Measurements from ENCODE around the gene NUP43. TPM values are rescaled to one million over a fixed set of nuclear protein-coding genes. Genes with fewer than 3 reads are reported as not detected.

NUP43 gene
- total RNA-seq, 1 donor from 2014 or later = 23.9 TPM

DNA sequence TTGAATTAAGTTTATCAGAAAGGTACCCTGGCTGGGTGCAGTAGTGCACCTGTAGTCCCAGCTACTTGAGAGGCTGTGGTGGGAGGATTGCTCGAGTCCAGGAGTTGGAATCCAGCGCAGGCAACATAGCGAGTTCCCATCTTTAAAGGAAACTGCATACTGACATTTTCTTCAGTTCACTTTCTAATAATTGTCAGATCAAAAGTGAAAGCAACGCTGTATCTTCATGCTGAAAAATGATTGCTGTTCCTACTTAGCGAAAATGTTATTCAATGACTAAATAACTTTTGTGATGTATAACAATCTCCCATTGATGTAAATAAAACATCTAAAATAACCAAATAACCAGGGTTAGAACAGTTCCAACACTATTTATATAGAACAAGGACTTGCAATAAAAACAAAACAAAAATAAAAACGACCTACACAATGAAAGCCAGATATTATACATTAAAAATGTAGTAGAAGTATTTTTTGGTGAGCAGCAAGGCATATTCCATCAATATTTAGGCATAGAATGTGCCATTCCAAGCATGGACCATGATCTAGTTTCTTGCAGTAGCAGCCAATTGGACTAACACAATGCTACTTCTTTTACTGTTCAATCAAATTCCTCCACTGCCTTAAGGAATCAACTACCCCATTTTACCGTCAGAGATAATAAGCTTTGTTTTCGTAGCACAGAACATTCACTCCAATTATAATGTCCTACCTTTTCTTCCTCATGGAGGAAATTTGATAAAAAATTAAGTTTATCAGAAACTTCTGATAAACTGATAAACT lies 30.0 kb downstream of the NUP43 start:
- H3K36me3 ChIP-seq = no peaks in the 10 kb centered on the region
- TF ChIP-seq, protein P1, sequence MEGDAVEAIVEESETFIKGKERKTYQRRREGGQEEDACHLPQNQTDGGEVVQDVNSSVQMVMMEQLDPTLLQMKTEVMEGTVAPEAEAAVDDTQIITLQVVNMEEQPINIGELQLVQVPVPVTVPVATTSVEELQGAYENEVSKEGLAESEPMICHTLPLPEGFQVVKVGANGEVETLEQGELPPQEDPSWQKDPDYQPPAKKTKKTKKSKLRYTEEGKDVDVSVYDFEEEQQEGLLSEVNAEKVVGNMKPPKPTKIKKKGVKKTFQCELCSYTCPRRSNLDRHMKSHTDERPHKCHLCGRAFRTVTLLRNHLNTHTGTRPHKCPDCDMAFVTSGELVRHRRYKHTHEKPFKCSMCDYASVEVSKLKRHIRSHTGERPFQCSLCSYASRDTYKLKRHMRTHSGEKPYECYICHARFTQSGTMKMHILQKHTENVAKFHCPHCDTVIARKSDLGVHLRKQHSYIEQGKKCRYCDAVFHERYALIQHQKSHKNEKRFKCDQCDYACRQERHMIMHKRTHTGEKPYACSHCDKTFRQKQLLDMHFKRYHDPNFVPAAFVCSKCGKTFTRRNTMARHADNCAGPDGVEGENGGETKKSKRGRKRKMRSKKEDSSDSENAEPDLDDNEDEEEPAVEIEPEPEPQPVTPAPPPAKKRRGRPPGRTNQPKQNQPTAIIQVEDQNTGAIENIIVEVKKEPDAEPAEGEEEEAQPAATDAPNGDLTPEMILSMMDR (IDR thresholded peaks at IDR 0.05) = no peak
- H3K4me3 ChIP-seq = peak overlapping the region; percentile 98
- H3K9me3 ChIP-seq = no peaks in the 10 kb centered on the region
- no peak for ATAC-seq
- peak overlapping the region; percentile 100 for H3K27ac ChIP-seq
- no peaks in the 10 kb centered on the region for H3K27me3 ChIP-seq
- peaks cover 20% of the 10 kb centered on the region for H3K4me1 ChIP-seq
- DNase-seq = no peak
- intact Hi-C loops (cut with DNase I) = no loop called here

DNA sequence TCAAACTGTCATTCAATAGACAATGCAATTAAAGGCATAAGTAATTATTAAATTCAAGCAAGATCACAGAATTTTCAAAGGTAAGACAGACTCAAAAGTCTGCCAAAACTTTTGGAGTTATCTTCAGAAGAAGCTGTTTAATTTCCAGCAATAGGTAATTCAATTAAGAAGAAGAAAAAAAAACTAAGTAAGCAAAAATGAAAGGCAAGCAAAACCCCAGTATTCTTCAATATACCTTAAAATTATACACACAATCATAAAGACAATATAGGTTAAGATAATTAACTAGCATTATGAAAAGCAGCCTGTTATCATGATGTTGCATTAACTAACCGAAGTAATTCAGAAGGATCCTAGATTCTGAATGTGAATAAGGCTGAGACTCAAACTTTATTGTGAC lies 31.9 kb downstream of the NUP43 start:
- DNase-seq = no peak
- TF ChIP-seq, protein P1 (IDR thresholded peaks at IDR 0.05) = no peak
- H3K27ac ChIP-seq = no peak overlapping the region
- H3K36me3 ChIP-seq = no peaks in the 10 kb centered on the region
- H3K4me3 ChIP-seq = no peak overlapping the region
- H3K4me1 ChIP-seq = peaks cover 20% of the 10 kb centered on the region
- intact Hi-C loops (cut with DNase I) = no loop called here
- H3K27me3 ChIP-seq = no peaks in the 10 kb centered on the region
- no peaks in the 10 kb centered on the region for H3K9me3 ChIP-seq
- no peak for ATAC-seq

- Histone ChIP-seq H3K36me3 (peaks cover under 1% of the 10 kb centered on the region), H3K27me3 (no peaks in the 10 kb centered on the region), H3K4me3 (no peak overlapping the region), H3K27ac (no peak overlapping the region), H3K9me3 (no peaks in the 10 kb centered on the region), H3K4me1 (peaks cover 26% of the 10 kb centered on the region)
- TF ChIP-seq, protein P1 (IDR thresholded peaks at IDR 0.05) = no peak
- intact Hi-C loops (cut with DNase I) = no loop called here
- ATAC-seq (no peak), DNase-seq (no peak)
Measured at GRCh38 chr6:149711711-149712110, 34.6 kb downstream of the NUP43 start.

DNA sequence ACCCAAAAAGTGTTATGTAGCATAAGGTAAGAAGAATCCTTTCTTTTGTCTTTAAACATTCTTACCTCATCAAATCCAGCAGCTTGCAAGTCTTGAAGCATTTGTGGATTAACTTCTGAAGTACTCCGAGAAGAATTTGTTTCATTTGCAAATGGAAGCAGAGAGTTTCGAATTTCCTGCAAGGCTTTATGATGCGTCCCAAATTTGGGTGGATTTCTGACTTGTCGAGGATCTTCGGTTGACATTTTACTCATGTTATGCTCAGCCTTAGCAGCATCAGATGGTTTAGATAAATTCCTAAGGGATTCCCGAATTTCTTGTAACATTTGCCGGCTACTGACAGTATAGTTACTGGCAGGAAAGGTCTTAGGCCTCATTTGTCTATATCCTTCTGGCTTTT lies 44.6 kb downstream of the NUP43 start:
- TF ChIP-seq, protein P1 (IDR thresholded peaks at IDR 0.05) = no peak
- Histone ChIP-seq H3K4me1 (peaks cover 16% of the 10 kb centered on the region), H3K36me3 (peaks cover 27% of the 10 kb centered on the region), H3K27ac (no peak overlapping the region), H3K4me3 (no peak overlapping the region), H3K27me3 (no peaks in the 10 kb centered on the region), H3K9me3 (no peaks in the 10 kb centered on the region)
- no peak for DNase-seq
- ATAC-seq = no peak
- intact Hi-C loops (cut with DNase I) = no loop called here

DNA sequence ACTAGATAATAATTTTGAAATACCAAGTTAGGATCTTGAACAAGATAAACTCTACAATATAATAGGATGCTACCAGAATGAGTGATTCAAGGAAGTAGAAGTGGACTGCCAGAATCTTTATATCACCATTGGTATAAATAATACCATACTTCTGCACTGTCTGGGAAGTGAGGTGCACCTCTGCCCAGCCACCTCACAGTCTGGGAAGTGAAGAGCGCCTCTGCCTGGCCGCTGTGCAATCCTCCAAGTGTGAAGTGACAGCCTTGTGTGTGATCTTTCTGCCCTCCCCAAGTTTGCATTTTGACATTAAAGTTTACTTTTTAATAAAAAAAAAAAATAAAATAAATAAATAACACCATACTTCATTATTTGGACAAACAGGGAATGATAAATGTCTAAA lies 47.2 kb downstream of the NUP43 start:
- DNase-seq = no peak
- Histone ChIP-seq H3K36me3 (peaks cover 36% of the 10 kb centered on the region), H3K4me1 (peaks cover 16% of the 10 kb centered on the region), H3K27ac (no peak overlapping the region), H3K4me3 (no peak overlapping the region), H3K9me3 (no peaks in the 10 kb centered on the region), H3K27me3 (no peaks in the 10 kb centered on the region)
- TF ChIP-seq, protein P1 (IDR thresholded peaks at IDR 0.05) = no peak
- intact Hi-C loops (cut with DNase I) = no loop called here
- ATAC-seq = no peak
